GM18520 (cell line): ENCODE measurements around the gene ZNF793.

ENCODE experiments used
- ATAC-seq: cut with Tn5 transposase; IDR thresholded peaks from one replicate; pipeline ENCODE4 v1.9.1; 2021; ENCODE audit not compliant: unreplicated experiment

Gene ZNF793

DNA sequence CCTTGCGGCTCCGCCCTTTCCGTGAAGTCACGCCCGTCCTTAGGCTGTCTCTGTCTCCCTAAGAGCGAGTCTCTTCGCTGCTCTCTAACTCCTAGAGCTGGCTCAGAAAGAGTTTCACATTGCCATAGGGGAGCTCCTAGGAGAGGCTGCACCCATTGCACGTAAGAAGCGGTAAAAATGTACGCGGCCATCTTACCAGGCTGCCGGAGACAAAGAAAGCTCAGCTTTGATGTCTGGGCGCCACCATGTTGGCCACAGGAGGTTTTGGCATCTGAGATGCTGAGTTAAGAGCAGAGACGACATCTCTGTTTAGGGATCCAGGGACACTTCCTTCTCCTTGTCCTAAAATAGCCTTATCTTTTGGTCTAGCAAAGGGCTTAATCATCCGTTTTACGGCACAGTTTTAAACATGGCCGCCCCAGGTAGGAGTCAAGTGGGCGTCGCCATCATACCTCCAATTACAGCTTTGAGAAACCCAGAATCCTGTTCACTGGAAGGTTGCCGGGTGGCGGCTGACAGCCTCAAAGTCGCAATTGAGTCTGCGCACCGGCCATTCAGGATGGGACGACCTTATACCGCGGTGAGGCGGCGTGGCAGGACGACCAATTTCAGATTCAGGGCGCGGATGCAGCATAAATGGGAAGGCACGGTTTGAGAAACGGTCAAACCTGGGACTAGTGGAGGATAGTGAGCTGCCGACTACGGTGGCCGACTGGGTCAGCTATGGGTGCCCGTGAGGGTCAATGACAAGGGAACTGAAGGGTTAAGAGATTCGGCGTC is at the start of gene ZNF793:
Gene ZNF793, plus strand, starts transcription at position 553 of the 780 bp plus-strand sequence. CDS start 16,501 bp downstream, outside the sequence.
- no peak for ATAC-seq

DNA sequence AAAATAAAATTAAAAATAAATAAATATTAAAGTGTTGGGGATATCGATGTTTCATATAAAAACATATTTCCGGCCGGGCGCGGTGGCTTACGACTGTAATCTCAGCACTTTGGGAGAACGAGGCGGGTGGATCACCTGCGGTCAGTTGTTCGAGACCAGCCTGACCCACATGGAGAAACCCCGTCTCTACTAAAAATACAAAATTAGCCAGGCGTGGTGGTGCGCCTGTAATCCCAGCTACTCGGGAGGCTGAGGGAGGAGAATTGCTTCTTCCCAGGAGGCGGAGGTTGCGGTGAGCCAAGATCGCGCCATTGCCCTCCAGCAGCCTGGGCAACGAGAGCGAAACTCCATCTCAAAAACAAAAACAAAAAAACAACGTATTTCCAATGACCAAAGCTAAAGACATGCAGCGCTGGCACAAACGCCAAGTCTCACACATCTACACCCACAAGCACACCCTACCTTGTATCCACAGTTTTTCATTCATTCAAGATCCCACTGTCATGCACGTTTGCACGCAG is 40.4 kb upstream of the ZNF793 start:
- ATAC-seq, result no peak

- peak; percentile 45 for ATAC-seq
Measured at GRCh38 chr19:37466798-37467607, 39.7 kb upstream of the ZNF793 start, which contains the start of gene ZNF569. Gene ZNF569 (minus strand): TSS chr19:37467444. CDS start chr19:37444921, 22,523 bp downstream.

DNA sequence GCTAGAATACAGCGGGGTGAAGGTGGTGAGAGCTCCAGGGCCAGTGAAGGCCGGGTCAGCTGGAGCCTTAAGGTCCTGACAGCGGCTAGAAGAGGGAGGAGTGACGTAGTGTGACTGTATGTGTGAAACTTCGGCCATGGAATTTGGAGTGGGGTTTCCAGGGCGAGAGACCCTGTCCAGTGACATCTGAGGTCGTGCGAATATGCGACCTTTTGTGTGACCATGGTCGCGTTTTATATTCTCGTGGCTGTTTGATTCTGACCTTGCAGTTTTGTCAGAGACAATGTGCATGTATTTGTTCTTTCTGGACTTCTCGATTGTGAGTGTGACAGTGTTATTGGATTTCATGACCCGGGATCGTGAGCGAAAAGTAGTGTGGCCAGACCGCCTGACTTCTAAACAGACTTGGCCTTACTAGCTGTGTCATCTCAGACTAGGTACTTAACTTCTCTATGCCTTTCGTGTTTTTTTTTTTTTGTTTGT is 39.1 kb upstream of the ZNF793 start:
- ATAC-seq, result no peak

DNA sequence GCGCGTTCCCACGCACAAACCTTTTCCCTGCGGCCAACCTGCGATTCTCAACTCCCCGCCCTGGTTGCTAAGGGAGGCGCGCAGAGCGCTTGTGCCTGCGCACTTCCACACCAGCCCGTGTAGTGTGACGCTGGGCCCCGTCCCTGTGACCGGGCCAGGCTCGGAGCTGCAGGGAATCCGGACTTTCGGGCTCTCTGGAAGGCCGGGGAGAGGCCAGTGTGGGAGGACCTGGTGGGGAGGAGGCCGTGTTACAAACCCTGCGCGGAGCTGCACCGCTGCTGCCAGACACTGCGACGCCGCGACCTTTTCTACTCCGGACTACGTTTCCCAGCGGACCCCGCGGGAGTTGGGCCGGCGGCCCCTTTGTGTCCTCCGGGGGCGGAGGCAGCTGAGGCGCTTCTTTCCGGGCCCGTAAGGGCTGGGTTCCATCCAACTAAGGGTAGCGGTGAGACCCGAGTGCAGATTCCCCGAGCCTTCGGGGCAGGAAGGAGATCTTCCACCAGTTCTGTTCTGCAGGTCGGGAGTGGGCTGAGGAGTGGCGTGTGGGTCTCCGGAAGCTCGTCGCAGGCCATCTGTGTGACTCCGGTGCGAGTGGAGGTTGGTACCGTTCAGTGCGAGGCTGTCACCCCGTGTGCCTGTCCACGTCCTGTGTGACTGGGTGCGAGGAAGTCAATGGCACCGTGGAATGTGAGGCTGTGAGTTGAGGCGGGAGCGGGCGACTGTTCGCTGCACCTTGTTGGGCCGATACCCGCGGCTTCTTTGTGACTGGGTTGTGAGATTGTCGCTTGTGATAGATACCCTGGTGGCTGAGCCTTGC is 37.6 kb upstream of the ZNF793 start, which contains the start of gene ZNF570:
Gene ZNF570, plus strand, starts transcription at position 396 of the 817 bp plus-strand sequence. CDS start 999 bp downstream, outside the sequence.
- peak; percentile 49 for ATAC-seq

DNA sequence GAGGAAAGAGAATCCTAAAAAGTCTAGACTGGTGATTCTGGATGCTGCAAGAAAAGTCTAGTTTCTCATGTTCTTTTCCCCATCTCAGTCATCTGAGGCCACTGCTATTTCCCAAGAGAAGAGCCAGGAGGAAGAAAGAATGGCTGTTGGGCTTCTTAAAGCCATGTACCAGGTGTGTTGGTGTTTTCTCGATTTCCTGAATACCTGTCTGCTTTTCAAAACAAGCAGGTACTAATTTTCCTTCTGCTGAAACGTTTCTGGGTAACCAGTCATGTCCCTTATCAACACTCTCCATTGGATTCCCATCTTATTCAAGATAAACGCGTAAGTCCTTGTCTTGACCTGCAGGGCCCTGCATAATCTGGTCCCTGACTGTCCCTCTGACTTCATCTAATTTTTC is 36.5 kb upstream of the ZNF793 start:
- ATAC-seq, result no peak

DNA sequence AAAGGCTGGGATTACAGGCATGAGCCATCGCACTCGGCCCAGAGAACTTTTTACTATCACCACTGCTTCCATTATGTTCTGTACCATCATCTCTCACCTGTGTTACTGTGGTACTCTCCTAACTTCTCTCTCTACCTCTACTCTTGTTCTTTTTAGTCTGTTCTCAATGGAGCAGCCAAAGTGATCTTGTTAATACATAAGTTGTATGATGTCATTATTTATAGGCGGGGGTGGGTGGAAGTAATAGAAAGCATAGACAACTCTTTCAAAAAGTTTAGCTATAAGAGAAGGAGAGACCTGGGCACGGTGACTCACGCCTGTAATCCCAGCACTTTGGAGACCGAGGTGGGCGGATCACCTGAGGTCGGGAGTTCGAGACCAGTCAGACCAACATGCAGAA is 34.6 kb upstream of the ZNF793 start:
- no peak for ATAC-seq

GRCh38 chr19:37484406-37485168 is 22.2 kb upstream of the ZNF793 start:
- ATAC-seq, result no peak

GRCh38 chr19:37492213-37492612 is 14.5 kb upstream of the ZNF793 start:
- no peak for ATAC-seq

DNA sequence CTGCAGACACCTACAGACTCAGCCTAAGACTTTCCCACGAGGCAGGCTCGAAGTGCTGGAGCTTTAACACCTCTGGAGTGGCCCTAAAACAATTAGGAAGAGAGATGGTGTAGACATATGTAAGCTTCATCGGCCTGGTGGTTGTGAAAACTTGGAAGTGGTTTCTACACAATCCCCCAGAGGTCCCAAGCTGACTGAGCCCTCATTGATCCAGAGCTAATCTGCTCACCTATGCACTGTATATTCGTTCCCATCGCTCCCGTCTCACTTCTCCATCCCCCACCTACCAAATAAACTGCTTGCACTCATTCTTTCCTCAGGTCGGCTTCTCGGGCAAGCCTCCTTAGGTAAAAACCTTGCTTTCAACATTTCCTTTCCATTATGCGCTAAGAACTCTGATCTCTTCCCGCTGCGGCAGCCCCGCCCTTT is 767 bp upstream of the ZNF793 start:
- ATAC-seq, result no peak

- no peak for ATAC-seq
Measured at GRCh38 chr19:37507167-37507464, 377 bp downstream of the ZNF793 start.

- ATAC-seq, result no peak
Measured at GRCh38 chr19:37511186-37511585, 4.4 kb downstream of the ZNF793 start.

DNA sequence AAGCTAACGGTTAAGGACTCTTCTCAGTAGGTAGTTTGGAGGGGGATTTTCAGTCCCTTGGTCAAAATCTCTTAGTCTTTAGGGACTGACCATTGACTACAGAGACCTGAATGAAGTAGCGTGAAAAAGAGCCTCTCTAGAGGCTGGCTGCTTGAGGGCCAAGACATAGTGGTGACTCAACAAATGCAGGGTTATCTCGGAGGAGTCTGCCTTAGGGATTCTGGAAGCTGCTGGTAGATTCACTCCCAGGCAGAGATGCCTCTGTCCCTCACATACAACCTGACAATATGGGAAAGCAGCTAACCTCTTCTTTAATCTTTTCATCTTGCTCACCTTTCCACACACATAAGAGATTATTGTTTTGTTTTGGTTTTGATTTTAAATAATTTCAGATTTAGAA is 5.1 kb downstream of the ZNF793 start:
- no peak for ATAC-seq

DNA sequence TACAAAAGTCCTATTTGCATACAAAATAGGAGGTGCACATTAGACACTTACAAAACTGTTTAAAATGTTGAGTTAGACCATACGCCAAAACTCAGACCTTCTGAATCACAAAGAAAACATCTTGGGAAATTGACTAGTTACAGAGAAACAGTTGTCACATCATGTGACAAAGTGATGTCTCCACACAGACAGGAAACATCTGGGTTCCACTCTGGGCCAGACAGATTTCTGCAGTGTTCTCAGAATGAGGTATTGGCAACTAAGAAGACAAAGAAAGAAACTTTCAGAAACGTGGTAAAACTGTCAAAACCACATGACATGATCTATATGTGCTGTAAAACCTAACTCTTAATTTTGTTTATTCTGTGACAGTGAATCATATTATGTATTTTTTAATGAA is 6.7 kb downstream of the ZNF793 start:
- no peak for ATAC-seq

DNA sequence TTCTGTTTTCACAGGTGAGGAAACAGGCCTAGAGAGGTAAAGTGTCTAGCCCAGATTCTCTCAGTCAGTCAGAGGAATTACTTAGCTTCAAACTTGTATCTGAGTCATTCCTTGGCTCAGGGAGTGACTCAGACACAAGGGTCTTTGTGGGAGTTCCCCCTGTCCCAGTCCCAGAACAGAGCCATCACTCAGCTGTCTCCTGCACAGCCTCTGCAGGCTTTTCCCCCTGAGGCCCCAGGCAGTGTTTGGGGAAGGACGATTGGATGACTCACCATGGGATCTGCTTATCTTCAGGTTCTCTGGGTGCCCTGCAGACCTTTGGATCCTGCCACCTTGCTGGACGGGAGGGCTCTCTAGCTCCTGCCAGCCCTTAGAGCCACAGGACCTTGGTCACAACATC is 13.2 kb downstream of the ZNF793 start:
- no peak for ATAC-seq

- no peak for ATAC-seq
Measured at GRCh38 chr19:37537391-37537947, 30.7 kb downstream of the ZNF793 start.

- no peak for ATAC-seq
Measured at GRCh38 chr19:37551129-37551993, 44.6 kb downstream of the ZNF793 start.

DNA sequence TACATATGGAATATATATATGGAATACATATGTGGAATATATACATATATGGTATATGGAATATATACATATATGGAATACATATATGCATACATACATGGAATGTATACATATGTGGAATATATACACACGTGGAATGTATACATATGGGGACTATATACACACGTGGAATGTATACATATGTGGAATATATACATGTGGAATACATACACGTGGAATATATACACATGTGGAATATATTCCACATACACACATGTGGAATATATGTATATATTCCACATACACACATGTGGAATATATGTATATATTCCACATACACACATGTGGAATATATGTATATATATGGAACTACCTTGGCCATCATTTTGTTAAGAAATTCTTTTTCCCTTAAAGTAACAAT is 56.8 kb downstream of the ZNF793 start:
- no peak for ATAC-seq
